ENCODE results near the gene PRDM16. TPM values are rescaled to one million over a fixed set of nuclear protein-coding genes. Genes with fewer than 3 reads are reported as not detected.

Gene PRDM16
- polyA plus RNA-seq, 1 experiment = 0.06 TPM

GRCh38 chr1:3026124-3026523 is 42.9 kb upstream of the PRDM16 start:
- POLR2A ChIA-PET = no interaction called here
- DNase-seq (ENCODE audit: low read depth, low spot score) = no peak
- H3K4me3 ChIP-seq (ENCODE audit: low read depth, low read length) = no peak overlapping the region
- H3K27me3 ChIP-seq (ENCODE audit: control insufficient read depth, insufficient read depth, low read length) = no peaks in the 10 kb centered on the region
- TF ChIP-seq CTCF (IDR thresholded peaks at IDR 0.05; ENCODE audit: low read depth, low read length) = no peak
- CTCF ChIA-PET = no interaction called here
- H3K9me3 ChIP-seq (ENCODE audit: control insufficient read depth, insufficient read depth, low read length) = peaks cover 67% of the 10 kb centered on the region
- no peak overlapping the region for H3K27ac ChIP-seq (ENCODE audit: low read depth, low read length)

GRCh38 chr1:3026581-3027391 is 42.2 kb upstream of the PRDM16 start:
- H3K27ac ChIP-seq (ENCODE audit: low read depth, low read length) = no peak overlapping the region
- no peaks in the 10 kb centered on the region for H3K27me3 ChIP-seq (ENCODE audit: control insufficient read depth, insufficient read depth, low read length)
- POLR2A ChIA-PET = no interaction called here
- no peak for TF ChIP-seq CTCF (IDR thresholded peaks at IDR 0.05; ENCODE audit: low read depth, low read length)
- H3K4me3 ChIP-seq (ENCODE audit: low read depth, low read length) = no peak overlapping the region
- peaks cover 67% of the 10 kb centered on the region for H3K9me3 ChIP-seq (ENCODE audit: control insufficient read depth, insufficient read depth, low read length)
- no peak for DNase-seq (ENCODE audit: low read depth, low spot score)
- CTCF ChIA-PET = no interaction called here

- ChIA-PET POLR2A (no interaction called here), CTCF (no interaction called here)
- DNase-seq (ENCODE audit: low read depth, low spot score) = no peak
- no peak for TF ChIP-seq CTCF (IDR thresholded peaks at IDR 0.05; ENCODE audit: low read depth, low read length)
- Histone ChIP-seq H3K4me3 (ENCODE audit: low read depth, low read length) (no peak overlapping the region), H3K9me3 (ENCODE audit: control insufficient read depth, insufficient read depth, low read length) (peaks cover 67% of the 10 kb centered on the region), H3K27ac (ENCODE audit: low read depth, low read length) (no peak overlapping the region), H3K27me3 (ENCODE audit: control insufficient read depth, insufficient read depth, low read length) (no peaks in the 10 kb centered on the region)
Measured at GRCh38 chr1:3027611-3028371, 41.2 kb upstream of the PRDM16 start.

- CTCF ChIA-PET = no interaction called here
Measured at GRCh38 chr1:3028531-3029282, 40.3 kb upstream of the PRDM16 start.

More at GRCh38 chr1:3028531-3029282, 40.3 kb upstream of the PRDM16 start:
- Histone ChIP-seq H3K27ac (ENCODE audit: low read depth, low read length) (no peak overlapping the region), H3K27me3 (ENCODE audit: control insufficient read depth, insufficient read depth, low read length) (no peaks in the 10 kb centered on the region), H3K4me3 (ENCODE audit: low read depth, low read length) (no peak overlapping the region), H3K9me3 (ENCODE audit: control insufficient read depth, insufficient read depth, low read length) (peaks cover 67% of the 10 kb centered on the region)
- POLR2A ChIA-PET = no interaction called here
- no peak for DNase-seq (ENCODE audit: low read depth, low spot score)
- TF ChIP-seq CTCF (IDR thresholded peaks at IDR 0.05; ENCODE audit: low read depth, low read length) = no peak

Measured in AG04450 (cell line).